Breast epithelium (tissue), 4 donors: ENCODE results near the gene SPP1. TPM values are rescaled to one million over a fixed set of nuclear protein-coding genes. Genes with fewer than 3 reads are reported as not detected.

Experiments
- DNase-seq, 2 donors: peaks; one replicate each; pipeline ENCODE4 v3.0.0-alpha.2; 2019; ENCODE audit warnings: low spot score in 2 of 2
- H3K27ac ChIP-seq, 2 donors: fragments of 200-600 bp; sonication (generic) in 1 of 2; one replicate each; pipeline ENCODE4 v1.5.1; 2016 to 2019; ENCODE audit warnings: mild to moderate bottlenecking in 1 of 2
- H3K27me3 ChIP-seq, 2 donors: fragments of 200-600 bp; sonication (generic) in 1 of 2; one replicate each; pipeline versions ENCODE4 v1.5.1 to v1.6.0; 2017 to 2019; ENCODE audit warnings: control low read depth in 1 of 2, mild to moderate bottlenecking in 1 of 2
- H3K36me3 ChIP-seq: fragments of 200-600 bp; one replicate; pipeline ENCODE4 v1.5.1; 2019
- H3K4me1 ChIP-seq, 2 donors: fragments of 200-600 bp; sonication (generic); one replicate each; pipeline ENCODE4 v1.5.1; 2016 to 2019; ENCODE audit warnings: control low read depth in 1 of 2
- H3K4me3 ChIP-seq, 3 donors: fragments of 200-600 bp; sonication (generic); 1 replicate in 2 of 3; 2 replicates in 1 of 3; pipeline ENCODE4 v1.5.1; 2016 to 2019; ENCODE audit warnings: mild to moderate bottlenecking in 3 of 3, moderate library complexity in 2 of 3
- H3K9me3 ChIP-seq, 2 donors: fragments of 200-600 bp; sonication (generic) in 1 of 2; one replicate each; pipeline ENCODE4 v1.5.1; 2016 to 2019; ENCODE audit warnings: control low read depth in 1 of 2
- POLR2A ChIP-seq: fragments of 450-650 bp; IDR thresholded peaks from one replicate; pipeline ENCODE4 v1.6.1; 2016; ENCODE audit warnings: antibody characterized with exemption, mild to moderate bottlenecking, moderate library complexity
- POLR2AphosphoS5 ChIP-seq, 3 donors: sonication (generic); formaldehyde crosslinking; IDR thresholded peaks; one replicate each; pipeline ENCODE4 v1.6.1; 2017; ENCODE audit warnings: antibody characterized with exemption in 3 of 3
- intact Hi-C: fragments of 100-400 bp; cut with DNase I; formaldehyde crosslinking; loops from one replicate; pipeline ENCODE4 v1.15.1; 2023; ENCODE audit warnings: low total_unique reads
- total RNA-seq, 3 donors: library from RNA; depleted of rRNA; stranded (reverse); fragments of >200 nt; gene quantifications; one replicate each; pipeline ENCODE4 v1.1.0, GENCODE V29; 2016
- TF ChIP-seq, protein P1 (sequence below), 3 donors: fragments of 450-650 bp; IDR thresholded peaks; one replicate each; pipeline ENCODE4 v1.5.1; 2016 to 2017; ENCODE audit warnings: antibody characterized with exemption in 3 of 3, mild to moderate bottlenecking in 3 of 3, moderate library complexity in 3 of 3

SPP1 gene
- total RNA-seq, 3 donors from 2014 or later, result 25.0 to 508 (median 32.8) TPM

DNA sequence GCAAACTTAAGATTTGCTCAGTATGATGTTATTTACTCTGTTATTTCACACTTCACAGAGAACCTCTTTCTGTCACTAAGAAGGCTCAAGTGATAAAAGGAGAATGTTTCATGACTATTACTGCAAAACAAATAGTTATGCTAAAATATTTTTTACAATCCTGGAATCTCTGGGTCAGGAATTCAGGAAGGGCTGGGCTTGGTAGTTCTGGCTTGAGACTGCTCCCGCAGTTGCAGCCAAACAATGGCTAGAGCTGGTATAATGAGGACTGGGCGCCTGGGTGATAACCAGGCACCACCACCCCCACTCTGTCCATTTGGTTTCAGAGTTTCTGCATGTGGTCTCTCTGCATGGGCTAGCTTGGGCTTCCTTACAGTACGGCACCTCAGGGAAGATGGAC, 28.7 kb upstream of the SPP1 start:
- no peaks in the 10 kb centered on the region for H3K36me3 ChIP-seq
- TF ChIP-seq, protein P1, sequence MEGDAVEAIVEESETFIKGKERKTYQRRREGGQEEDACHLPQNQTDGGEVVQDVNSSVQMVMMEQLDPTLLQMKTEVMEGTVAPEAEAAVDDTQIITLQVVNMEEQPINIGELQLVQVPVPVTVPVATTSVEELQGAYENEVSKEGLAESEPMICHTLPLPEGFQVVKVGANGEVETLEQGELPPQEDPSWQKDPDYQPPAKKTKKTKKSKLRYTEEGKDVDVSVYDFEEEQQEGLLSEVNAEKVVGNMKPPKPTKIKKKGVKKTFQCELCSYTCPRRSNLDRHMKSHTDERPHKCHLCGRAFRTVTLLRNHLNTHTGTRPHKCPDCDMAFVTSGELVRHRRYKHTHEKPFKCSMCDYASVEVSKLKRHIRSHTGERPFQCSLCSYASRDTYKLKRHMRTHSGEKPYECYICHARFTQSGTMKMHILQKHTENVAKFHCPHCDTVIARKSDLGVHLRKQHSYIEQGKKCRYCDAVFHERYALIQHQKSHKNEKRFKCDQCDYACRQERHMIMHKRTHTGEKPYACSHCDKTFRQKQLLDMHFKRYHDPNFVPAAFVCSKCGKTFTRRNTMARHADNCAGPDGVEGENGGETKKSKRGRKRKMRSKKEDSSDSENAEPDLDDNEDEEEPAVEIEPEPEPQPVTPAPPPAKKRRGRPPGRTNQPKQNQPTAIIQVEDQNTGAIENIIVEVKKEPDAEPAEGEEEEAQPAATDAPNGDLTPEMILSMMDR (IDR thresholded peaks at IDR 0.05), result no peak
- TF ChIP-seq POLR2AphosphoS5 (IDR thresholded peaks at IDR 0.05) (no peak), POLR2A (no peak)
- no peaks in the 10 kb centered on the region for H3K9me3 ChIP-seq
- H3K4me3 ChIP-seq, result no peak overlapping the region
- DNase-seq, result no peak
- no peaks in the 10 kb centered on the region for H3K27me3 ChIP-seq
- H3K27ac ChIP-seq, result no peak overlapping the region
- intact Hi-C loops, result no loop called here
- peaks cover 0 to 6% of the 10 kb centered on the region in 2 donors for H3K4me1 ChIP-seq

DNA sequence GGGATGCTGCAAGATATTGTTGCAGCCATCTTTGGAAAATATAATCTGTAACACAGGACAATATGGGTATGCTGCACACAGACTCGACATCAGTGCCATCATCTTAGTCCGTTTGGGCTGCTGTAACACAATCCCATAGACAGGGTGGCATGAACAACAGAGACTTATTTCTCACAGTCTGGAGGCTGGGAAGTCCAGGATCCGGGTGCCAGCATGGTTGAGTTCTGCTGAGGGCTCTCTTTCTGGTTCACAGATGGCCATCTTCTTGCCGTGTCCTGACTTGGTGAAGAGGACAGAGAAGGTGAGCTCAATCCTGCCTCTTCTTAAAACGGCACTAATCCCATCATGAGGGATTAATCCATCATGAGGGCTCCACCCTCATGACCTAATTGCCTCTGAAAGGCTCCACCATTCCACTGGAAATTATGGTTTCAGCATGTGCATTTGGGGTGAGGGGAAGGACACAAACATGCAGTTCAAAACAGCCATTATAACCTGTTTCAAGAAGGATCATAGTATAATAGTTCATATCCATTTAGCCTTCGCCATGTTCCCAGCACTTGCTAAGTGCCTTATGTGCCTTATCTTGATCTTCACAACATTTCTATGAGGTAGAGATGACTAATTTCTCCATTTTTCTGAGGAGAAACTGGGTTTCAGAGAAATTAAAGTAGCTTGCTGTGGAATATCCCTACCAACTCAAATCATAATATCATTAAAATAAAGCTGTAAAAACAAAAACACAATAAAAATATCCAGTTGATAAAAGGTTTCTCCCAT, 27.9 kb upstream of the SPP1 start:
- intact Hi-C loops, result no loop called here

DNA sequence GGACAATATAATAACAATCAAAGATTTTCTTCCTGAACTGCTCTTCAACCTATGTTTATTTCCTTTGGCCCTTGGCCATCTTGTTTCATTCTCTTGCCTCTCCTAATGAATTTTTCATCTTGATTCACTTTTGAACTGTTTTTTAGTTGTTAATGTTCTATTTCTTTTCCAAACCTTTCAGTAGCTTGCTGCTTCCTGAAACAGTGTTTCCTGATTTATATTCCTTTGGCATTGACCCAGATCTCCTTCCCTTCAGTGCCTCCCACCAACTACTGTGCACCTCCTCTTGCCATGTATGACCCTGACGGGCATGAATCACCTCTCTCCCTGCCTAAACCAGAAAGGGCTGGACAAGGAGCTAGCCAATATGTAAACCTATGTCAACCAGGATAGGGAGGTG, 25.6 kb upstream of the SPP1 start:
- intact Hi-C loops, result no loop called here
- no peak overlapping the region for H3K4me3 ChIP-seq
- no peaks in the 10 kb centered on the region for H3K36me3 ChIP-seq
- TF ChIP-seq POLR2AphosphoS5 (IDR thresholded peaks at IDR 0.05) (no peak), POLR2A (no peak)
- TF ChIP-seq, protein P1 (IDR thresholded peaks at IDR 0.05), result no peak
- no peak for DNase-seq
- H3K27me3 ChIP-seq, result no peaks in the 10 kb centered on the region
- H3K4me1 ChIP-seq, result peaks cover 0 to 6% of the 10 kb centered on the region in 2 donors
- no peak overlapping the region for H3K27ac ChIP-seq
- H3K9me3 ChIP-seq, result no peaks in the 10 kb centered on the region

More for the DNA sequence above, 27.9 kb upstream of the SPP1 start:
- no peaks in the 10 kb centered on the region for H3K9me3 ChIP-seq
- no peak overlapping the region for H3K4me3 ChIP-seq
- H3K27me3 ChIP-seq, result no peaks in the 10 kb centered on the region
- no peaks in the 10 kb centered on the region for H3K36me3 ChIP-seq
- no peak overlapping the region for H3K27ac ChIP-seq
- peaks cover 0 to 6% of the 10 kb centered on the region in 2 donors for H3K4me1 ChIP-seq
- no peak for DNase-seq
- TF ChIP-seq POLR2A, result no peak
- TF ChIP-seq, protein P1 (IDR thresholded peaks at IDR 0.05), result no peak
- no peak for TF ChIP-seq POLR2AphosphoS5 (IDR thresholded peaks at IDR 0.05)

DNA sequence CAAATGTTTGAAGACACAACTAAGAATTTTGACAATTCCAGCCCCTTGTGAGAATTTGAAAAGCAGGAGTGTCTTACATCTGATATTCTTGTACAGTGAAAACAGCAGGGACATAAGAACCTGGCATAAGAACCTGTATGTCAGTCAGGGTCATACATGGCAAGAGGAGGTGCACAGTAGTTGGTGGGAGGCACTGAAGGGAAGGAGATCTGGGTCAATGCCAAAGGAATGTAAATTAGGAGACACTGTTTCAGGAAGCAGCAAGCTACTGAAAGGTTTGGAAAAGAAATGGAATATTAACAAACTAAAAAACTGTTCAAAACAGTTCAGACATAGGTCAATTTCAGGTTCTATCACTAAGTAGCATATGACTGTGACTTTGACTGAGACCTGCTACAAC, 25.0 kb upstream of the SPP1 start:
- peaks cover 0 to 6% of the 10 kb centered on the region in 2 donors for H3K4me1 ChIP-seq
- no peaks in the 10 kb centered on the region for H3K36me3 ChIP-seq
- no peak for TF ChIP-seq POLR2A
- DNase-seq, result no peak
- no peak overlapping the region for H3K27ac ChIP-seq
- H3K27me3 ChIP-seq, result no peaks in the 10 kb centered on the region
- intact Hi-C loops, result no loop called here
- no peaks in the 10 kb centered on the region for H3K9me3 ChIP-seq
- H3K4me3 ChIP-seq, result no peak overlapping the region

DNA sequence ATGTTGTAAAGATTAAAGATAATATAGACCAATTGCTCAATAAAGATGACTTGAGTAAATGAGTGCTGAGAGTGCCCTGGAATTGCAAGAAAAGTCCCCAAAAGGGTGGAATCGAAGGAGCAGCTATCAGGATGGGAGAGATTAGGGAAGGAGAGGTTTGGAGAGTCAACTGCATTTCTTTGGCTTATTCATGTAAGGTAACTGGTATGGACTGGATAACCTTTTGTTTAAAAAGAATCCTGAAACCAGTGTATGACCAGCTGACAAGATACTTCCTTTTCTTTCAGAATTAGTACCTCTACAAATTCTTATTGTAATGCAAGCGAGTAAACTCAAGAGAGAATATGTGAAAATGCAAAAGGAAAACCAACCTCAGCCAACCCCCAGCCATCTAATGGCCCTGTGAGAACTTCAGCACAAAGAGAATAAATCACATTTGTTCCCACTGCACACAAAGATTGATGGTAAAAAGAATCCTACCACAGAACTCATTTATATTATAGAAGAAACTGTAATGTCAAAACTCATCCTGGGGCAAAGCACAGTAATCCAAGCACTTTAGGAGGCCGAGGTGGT, 24.5 kb upstream of the SPP1 start:
- Histone ChIP-seq H3K27ac (no peak overlapping the region), H3K36me3 (no peaks in the 10 kb centered on the region), H3K4me1 (peaks cover 0 to 6% of the 10 kb centered on the region in 2 donors), H3K4me3 (no peak overlapping the region), H3K27me3 (no peaks in the 10 kb centered on the region), H3K9me3 (no peaks in the 10 kb centered on the region)
- DNase-seq, result no peak
- TF ChIP-seq, protein P1 (IDR thresholded peaks at IDR 0.05), result no peak
- TF ChIP-seq POLR2A (no peak), POLR2AphosphoS5 (IDR thresholded peaks at IDR 0.05) (no peak)
- intact Hi-C loops, result no loop called here
